GM18498 (cell line): ENCODE results near the gene LGALS3BP.
"Not testable (repeated sequence)": the region's sequence is repeated elsewhere in the genome, so short reads cannot be mapped to it uniquely, and the experiment has no call there.

Source experiments
- ATAC-seq: cut with Tn5 transposase; IDR thresholded peaks from one replicate; pipeline ENCODE4 v1.9.1; 2021; ENCODE audit warnings: mild to moderate bottlenecking, moderate library complexity; ENCODE audit not compliant: unreplicated experiment

LGALS3BP gene

GRCh38 chr17:78979780-78980623, at the start of gene LGALS3BP:
Gene LGALS3BP (minus strand): TSS chr17:78979923. CDS start chr17:78977191, 2,732 bp downstream.
- no peak for ATAC-seq

GRCh38 chr17:79028496-79029326, 49.0 kb upstream of the LGALS3BP start:
- no peak for ATAC-seq

- no peak for ATAC-seq
Measured at GRCh38 chr17:79027925-79028491, 48.3 kb upstream of the LGALS3BP start.

GRCh38 chr17:79027274-79027924, 47.7 kb upstream of the LGALS3BP start:
- no peak for ATAC-seq

GRCh38 chr17:79026376-79027273, 46.9 kb upstream of the LGALS3BP start:
- no peak for ATAC-seq

- no peak for ATAC-seq
Measured at GRCh38 chr17:79024901-79025737, 45.4 kb upstream of the LGALS3BP start.

GRCh38 chr17:79023886-79024771, 44.4 kb upstream of the LGALS3BP start, which contains the start of gene C1QTNF1:
Gene C1QTNF1 (plus strand): TSS chr17:79024169. CDS start chr17:79043969, 19,800 bp downstream.
- no peak for ATAC-seq

GRCh38 chr17:79023180-79023705, 43.5 kb upstream of the LGALS3BP start:
- ATAC-seq = no peak

GRCh38 chr17:79022507-79022991, 42.8 kb upstream of the LGALS3BP start:
- ATAC-seq = no peak

GRCh38 chr17:79021929-79022328, 42.2 kb upstream of the LGALS3BP start:
- ATAC-seq = not testable (repeated sequence)

- no peak for ATAC-seq
Measured at GRCh38 chr17:79020631-79021301, 41.0 kb upstream of the LGALS3BP start.

- no peak for ATAC-seq
Measured at GRCh38 chr17:79019632-79020584, 40.2 kb upstream of the LGALS3BP start.

- no peak for ATAC-seq
Measured at GRCh38 chr17:79019261-79019631, 39.5 kb upstream of the LGALS3BP start.

GRCh38 chr17:79018370-79018695, 38.6 kb upstream of the LGALS3BP start:
- ATAC-seq = no peak

- ATAC-seq = no peak
Measured at GRCh38 chr17:79017546-79018369, 38.0 kb upstream of the LGALS3BP start.
